ENCODE measurements around the gene KRTAP5-8. TPM values are rescaled to one million over a fixed set of nuclear protein-coding genes. Genes with fewer than 3 reads are reported as not detected.

Gene KRTAP5-8
- total RNA-seq, 1 experiment from 2014 or later: not detected

DNA sequence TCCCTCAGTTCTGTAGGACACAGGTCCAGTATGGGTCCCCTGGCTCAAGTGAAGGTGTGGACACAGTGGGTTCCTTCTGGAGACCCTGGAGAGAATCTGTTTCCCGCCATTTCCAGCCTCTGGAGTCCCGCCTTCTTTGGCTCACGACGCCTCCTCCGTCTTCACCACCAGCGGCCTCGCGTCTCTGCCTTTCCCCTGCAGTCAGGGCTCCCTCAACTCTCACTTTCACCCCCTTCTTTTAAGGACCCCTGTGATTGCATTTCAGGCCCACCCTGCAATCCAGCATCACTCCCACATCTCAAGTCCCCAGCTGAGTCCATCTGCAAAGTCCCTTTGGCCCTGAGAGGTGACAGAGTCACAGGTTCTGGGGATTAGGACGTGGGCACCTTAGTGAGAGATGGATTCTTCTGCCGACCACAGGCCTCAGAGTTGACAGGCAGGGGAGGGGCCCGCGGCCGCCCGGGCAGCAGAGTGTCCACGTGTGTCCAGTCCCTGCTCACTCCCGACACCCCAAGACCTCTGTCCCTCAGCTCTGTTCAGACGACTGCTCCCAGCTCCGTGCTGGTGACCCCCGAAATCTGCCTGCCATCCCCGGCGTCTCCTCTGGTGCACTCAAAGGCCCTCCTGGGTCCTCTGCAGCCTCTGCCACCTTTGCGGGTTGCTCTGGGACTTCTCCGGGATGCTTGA, 47.6 kb upstream of the KRTAP5-8 start:
- TF ChIP-seq, protein P1, sequence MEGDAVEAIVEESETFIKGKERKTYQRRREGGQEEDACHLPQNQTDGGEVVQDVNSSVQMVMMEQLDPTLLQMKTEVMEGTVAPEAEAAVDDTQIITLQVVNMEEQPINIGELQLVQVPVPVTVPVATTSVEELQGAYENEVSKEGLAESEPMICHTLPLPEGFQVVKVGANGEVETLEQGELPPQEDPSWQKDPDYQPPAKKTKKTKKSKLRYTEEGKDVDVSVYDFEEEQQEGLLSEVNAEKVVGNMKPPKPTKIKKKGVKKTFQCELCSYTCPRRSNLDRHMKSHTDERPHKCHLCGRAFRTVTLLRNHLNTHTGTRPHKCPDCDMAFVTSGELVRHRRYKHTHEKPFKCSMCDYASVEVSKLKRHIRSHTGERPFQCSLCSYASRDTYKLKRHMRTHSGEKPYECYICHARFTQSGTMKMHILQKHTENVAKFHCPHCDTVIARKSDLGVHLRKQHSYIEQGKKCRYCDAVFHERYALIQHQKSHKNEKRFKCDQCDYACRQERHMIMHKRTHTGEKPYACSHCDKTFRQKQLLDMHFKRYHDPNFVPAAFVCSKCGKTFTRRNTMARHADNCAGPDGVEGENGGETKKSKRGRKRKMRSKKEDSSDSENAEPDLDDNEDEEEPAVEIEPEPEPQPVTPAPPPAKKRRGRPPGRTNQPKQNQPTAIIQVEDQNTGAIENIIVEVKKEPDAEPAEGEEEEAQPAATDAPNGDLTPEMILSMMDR (conservative IDR thresholded peaks at IDR 0.05; ENCODE audit: low read depth, low read length): no peak
- TF ChIP-seq EZH2 (IDR thresholded peaks at IDR 0.05; ENCODE audit: borderline replicate concordance, low read depth, low read length, poor library complexity, severe bottlenecking): no peak
- H3K27me3 ChIP-seq (replicated peaks; ENCODE audit: insufficient read depth, low read depth, low read length, poor library complexity): no peaks in the 10 kb centered on the region
- no TSS peak for BruUV-seq (replicated peaks)
- CTCF ChIA-PET: no interaction called here
- H3K36me3 ChIP-seq (ENCODE audit: insufficient read depth, low read length, poor library complexity, severe bottlenecking): peaks cover 4% of the 10 kb centered on the region
- DNase-seq (ENCODE audit: low spot score): no peak
- no peaks in the 10 kb centered on the region for H3K9me3 ChIP-seq (ENCODE audit: low read depth, low read length, poor library complexity, severe bottlenecking)
- H3K27ac ChIP-seq (ENCODE audit: low read depth, low read length, poor library complexity, severe bottlenecking): no peak overlapping the region
- POLR2A ChIA-PET (ENCODE audit: low non-redundant PET): no interaction called here
- H3K4me3 ChIP-seq (ENCODE audit: low read depth, low read length, poor library complexity, severe bottlenecking): no peak overlapping the region
- intact Hi-C loops (cut with micrococcal nuclease; ENCODE audit: unreplicated experiment): no loop called here
- H3K4me1 ChIP-seq (ENCODE audit: insufficient read depth, low read length, poor library complexity, severe bottlenecking): no peaks in the 10 kb centered on the region

- ChIA-PET CTCF (no interaction called here), POLR2A (ENCODE audit: low non-redundant PET) (no interaction called here)
- H3K4me3 ChIP-seq (ENCODE audit: low read depth, low read length, poor library complexity, severe bottlenecking): no peak overlapping the region
- no TSS peak for BruUV-seq (replicated peaks)
- no peak for TF ChIP-seq EZH2 (IDR thresholded peaks at IDR 0.05; ENCODE audit: borderline replicate concordance, low read depth, low read length, poor library complexity, severe bottlenecking)
- no peaks in the 10 kb centered on the region for H3K9me3 ChIP-seq (ENCODE audit: low read depth, low read length, poor library complexity, severe bottlenecking)
- intact Hi-C loops (cut with micrococcal nuclease; ENCODE audit: unreplicated experiment): no loop called here
- no peak for DNase-seq (ENCODE audit: low spot score)
- H3K27ac ChIP-seq (ENCODE audit: low read depth, low read length, poor library complexity, severe bottlenecking): no peak overlapping the region
- no peaks in the 10 kb centered on the region for H3K4me1 ChIP-seq (ENCODE audit: insufficient read depth, low read length, poor library complexity, severe bottlenecking)
- H3K36me3 ChIP-seq (ENCODE audit: insufficient read depth, low read length, poor library complexity, severe bottlenecking): peaks cover 4% of the 10 kb centered on the region
- no peaks in the 10 kb centered on the region for H3K27me3 ChIP-seq (replicated peaks; ENCODE audit: insufficient read depth, low read depth, low read length, poor library complexity)
These were observed 47.0 kb upstream of the KRTAP5-8 start for GRCh38 chr11:71490731-71491390.

GRCh38 chr11:71491531-71491930, 46.3 kb upstream of the KRTAP5-8 start:
- DNase-seq (ENCODE audit: low spot score): no peak
- Histone ChIP-seq H3K9me3 (ENCODE audit: low read depth, low read length, poor library complexity, severe bottlenecking) (no peaks in the 10 kb centered on the region), H3K27ac (ENCODE audit: low read depth, low read length, poor library complexity, severe bottlenecking) (no peak overlapping the region), H3K4me3 (ENCODE audit: low read depth, low read length, poor library complexity, severe bottlenecking) (no peak overlapping the region), H3K36me3 (ENCODE audit: insufficient read depth, low read length, poor library complexity, severe bottlenecking) (peaks cover 4% of the 10 kb centered on the region), H3K4me1 (ENCODE audit: insufficient read depth, low read length, poor library complexity, severe bottlenecking) (no peaks in the 10 kb centered on the region), H3K27me3 (replicated peaks; ENCODE audit: insufficient read depth, low read depth, low read length, poor library complexity) (no peaks in the 10 kb centered on the region)
- POLR2A ChIA-PET (ENCODE audit: low non-redundant PET): no interaction called here
- no TSS peak for BruUV-seq (replicated peaks)
- no peak for TF ChIP-seq EZH2 (IDR thresholded peaks at IDR 0.05; ENCODE audit: borderline replicate concordance, low read depth, low read length, poor library complexity, severe bottlenecking)
- TF ChIP-seq, protein P1 (conservative IDR thresholded peaks at IDR 0.05; ENCODE audit: low read depth, low read length): no peak
- intact Hi-C loops (cut with micrococcal nuclease; ENCODE audit: unreplicated experiment): no loop called here
- CTCF ChIA-PET: no interaction called here

All from A673 (cell line).